Measurements from ENCODE around the gene ADGRG4. TPM values are rescaled to one million over a fixed set of nuclear protein-coding genes. Genes with fewer than 3 reads are reported as not detected.

The ADGRG4 gene
- polyA plus RNA-seq, 4 donors: 0.43 to 2.7 (median 0.63) TPM

Other genes with a start within 250 kb of the ADGRG4 start
- 10 to 100 TPM in 3 of 4 donors, 1 to 10 TPM in 1; 8.7 to 97.5 (median 62.1) TPM for gene FHL1, start 153.4 kb upstream of the ADGRG4 start, polyA plus RNA-seq
- 1 to 10 TPM in 2 of 4 donors, under 1 TPM in 1, not detected in 1; 0.81 to 3.0 (median 2.7) TPM for gene MAP7D3, start 49.6 kb upstream of the ADGRG4 start, polyA plus RNA-seq
- gene BRS3, start 187.0 kb downstream of the ADGRG4 start, polyA plus RNA-seq: not detected
- gene HTATSF1, start 196.6 kb downstream of the ADGRG4 start, polyA plus RNA-seq: 10 to 100 TPM; 27.0 to 52.5 (median 33.7) TPM
- gene VGLL1, start 231.3 kb downstream of the ADGRG4 start, polyA plus RNA-seq: not detected

All from small intestine (tissue), 4 donors.